NCI-H524 (cell line): ENCODE results near the gene RBM3.

Source experiments
- DNase-seq, 2 experiments: peaks; one replicate each; lab custom pipeline; 2025; lab: John Stamatoyannopoulos, UW

The RBM3 gene

DNA sequence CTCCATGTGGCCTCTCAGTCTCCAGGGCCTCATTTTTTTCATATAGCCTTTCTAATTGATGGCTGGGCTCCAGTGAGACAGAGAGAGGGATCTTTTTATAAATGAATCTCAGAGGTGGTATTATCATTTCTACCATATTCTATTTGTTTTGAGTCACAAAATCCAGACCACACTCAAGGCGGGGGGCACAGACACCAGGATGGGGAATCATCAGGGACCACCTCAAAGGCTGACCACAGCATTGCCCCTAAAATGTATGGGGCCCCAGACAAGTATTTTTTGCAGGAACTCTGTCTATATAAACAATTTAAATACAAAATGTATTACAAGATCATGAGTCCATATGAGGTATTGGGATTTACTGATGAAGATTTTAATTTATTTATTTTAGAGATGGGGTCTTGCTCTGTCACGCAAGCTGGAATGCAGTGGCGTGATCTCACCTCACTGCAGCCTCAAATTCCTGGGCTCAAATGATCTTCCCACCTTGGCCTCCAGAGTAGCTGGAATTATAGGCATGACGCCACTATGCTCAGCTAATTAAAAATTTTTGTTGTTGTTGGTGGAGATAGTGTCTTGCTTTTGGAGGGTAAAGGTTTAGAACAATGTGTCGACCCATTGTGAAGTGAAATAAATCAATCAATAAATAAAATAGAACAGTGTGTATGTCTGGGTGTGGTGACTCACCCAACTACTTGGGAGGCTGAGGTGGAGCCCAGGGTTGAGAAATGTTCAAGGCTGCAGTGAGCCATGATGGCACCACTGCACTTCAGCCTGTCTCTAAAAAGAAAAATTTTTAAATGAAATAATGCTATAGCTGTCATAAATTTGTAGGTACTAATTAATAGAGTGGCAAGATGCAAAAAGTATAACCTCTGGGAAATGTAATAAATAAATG is 52.4 kb downstream of the RBM3 start:
- no peak for DNase-seq
